Measurements from ENCODE around the gene CDH4. TPM values are rescaled to one million over a fixed set of nuclear protein-coding genes. Genes with fewer than 3 reads are reported as not detected.

CDH4 gene
- total RNA-seq, 1 experiment from 2014 or later, result not detected

DNA sequence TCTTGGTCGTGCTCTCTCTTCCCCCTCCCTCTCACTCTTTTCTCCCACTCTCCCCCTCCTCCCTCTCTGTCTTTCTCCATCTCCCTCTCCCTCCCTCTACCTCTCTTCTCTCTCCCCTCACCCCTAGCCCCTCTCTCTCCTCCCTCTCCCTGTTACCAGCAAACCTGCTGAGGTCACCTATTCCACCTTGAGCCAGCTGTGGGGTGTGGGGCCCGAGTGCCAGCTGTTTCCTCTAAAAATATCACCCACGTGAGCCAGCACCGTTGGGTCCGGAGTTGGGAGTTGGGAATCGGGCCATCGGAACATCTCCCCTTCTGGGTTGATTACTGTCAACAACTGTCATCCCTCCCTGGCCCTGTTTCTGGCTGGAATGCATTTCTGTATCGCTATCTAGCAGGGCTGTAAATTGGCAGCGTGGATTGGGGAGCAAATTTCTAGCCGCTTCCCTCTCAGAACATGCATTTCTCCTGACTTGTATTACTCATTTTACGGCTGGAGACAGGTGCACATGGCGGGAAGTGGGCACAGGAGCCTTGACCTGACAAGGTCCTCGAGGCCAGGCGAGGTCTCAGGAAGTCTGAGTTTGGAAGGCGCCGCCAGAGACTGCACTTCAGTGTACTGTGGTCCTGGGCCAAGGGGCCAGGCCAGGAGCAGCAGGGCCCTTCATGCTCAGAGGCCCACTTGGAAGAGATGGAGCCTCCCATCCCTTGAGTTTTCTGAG, 165.3 kb downstream of the CDH4 start:
- H3K4me1 ChIP-seq, result no peaks in the 10 kb centered on the region
- no peak overlapping the region for H3K27ac Mint-ChIP-seq (ENCODE audit: unreplicated experiment)
- intact Hi-C loops (cut with micrococcal nuclease; ENCODE audit: unreplicated experiment), result no loop called here
- TF ChIP-seq, protein P1, sequence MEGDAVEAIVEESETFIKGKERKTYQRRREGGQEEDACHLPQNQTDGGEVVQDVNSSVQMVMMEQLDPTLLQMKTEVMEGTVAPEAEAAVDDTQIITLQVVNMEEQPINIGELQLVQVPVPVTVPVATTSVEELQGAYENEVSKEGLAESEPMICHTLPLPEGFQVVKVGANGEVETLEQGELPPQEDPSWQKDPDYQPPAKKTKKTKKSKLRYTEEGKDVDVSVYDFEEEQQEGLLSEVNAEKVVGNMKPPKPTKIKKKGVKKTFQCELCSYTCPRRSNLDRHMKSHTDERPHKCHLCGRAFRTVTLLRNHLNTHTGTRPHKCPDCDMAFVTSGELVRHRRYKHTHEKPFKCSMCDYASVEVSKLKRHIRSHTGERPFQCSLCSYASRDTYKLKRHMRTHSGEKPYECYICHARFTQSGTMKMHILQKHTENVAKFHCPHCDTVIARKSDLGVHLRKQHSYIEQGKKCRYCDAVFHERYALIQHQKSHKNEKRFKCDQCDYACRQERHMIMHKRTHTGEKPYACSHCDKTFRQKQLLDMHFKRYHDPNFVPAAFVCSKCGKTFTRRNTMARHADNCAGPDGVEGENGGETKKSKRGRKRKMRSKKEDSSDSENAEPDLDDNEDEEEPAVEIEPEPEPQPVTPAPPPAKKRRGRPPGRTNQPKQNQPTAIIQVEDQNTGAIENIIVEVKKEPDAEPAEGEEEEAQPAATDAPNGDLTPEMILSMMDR (IDR thresholded peaks at IDR 0.05; ENCODE audit: insufficient read depth in 1 of 2, low read depth in 1 of 2, low read length in 1 of 2, severe bottlenecking in 1 of 2, unreplicated experiment in 1 of 2), result no peak
- H3K27me3 Mint-ChIP-seq (ENCODE audit: insufficient read depth, unreplicated experiment), result peaks cover 17% of the 10 kb centered on the region
- no TSS peak for BruUV-seq (replicated peaks)
- no peaks in the 10 kb centered on the region for H3K4me1 Mint-ChIP-seq (ENCODE audit: low read depth, unreplicated experiment)
- no peak overlapping the region for H3K4me3 ChIP-seq (ENCODE audit: low read depth, low read length)
- no peaks in the 10 kb centered on the region for H3K36me3 ChIP-seq (ENCODE audit: control insufficient read depth, insufficient read depth, low read length)
- H3K27me3 ChIP-seq (replicated peaks; ENCODE audit: control insufficient read depth, insufficient read depth, low read length), result no peaks in the 10 kb centered on the region
- H3K9me3 Mint-ChIP-seq (ENCODE audit: unreplicated experiment), result no peaks in the 10 kb centered on the region
- no peak overlapping the region for H3K4me3 Mint-ChIP-seq (ENCODE audit: unreplicated experiment)
- no peak for DNase-seq
- H3K36me3 Mint-ChIP-seq (ENCODE audit: insufficient read depth, unreplicated experiment), result no peaks in the 10 kb centered on the region
- POLR2A ChIA-PET, result no interaction called here
- peaks cover 6% of the 10 kb centered on the region; the same call in 1 of the 2 replicates for H3K9me3 ChIP-seq
- CTCF ChIA-PET, result no interaction called here

DNA sequence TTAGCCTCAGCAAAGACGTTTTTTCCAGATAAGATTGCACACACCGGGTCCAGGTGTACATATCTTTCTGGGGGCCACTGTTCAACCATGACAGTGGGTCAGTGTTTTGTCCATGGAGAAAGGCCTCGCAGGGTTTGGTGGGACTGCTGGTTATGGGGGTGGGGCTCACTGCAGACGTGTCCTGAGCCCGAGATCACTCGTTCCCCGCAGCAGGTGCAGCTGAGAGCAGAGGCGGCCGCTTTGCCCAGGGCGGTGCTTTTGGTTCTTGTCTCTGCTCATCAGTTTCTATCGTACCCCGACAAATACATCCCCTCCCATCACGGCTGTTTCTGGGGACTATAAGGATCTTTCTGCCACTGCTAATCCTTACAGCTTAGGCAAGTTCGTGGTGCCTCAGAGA, 166.9 kb downstream of the CDH4 start:
- no TSS peak for BruUV-seq (replicated peaks)
- TF ChIP-seq, protein P1 (IDR thresholded peaks at IDR 0.05; ENCODE audit: insufficient read depth in 1 of 2, low read depth in 1 of 2, low read length in 1 of 2, severe bottlenecking in 1 of 2, unreplicated experiment in 1 of 2), result no peak
- Histone ChIP-seq H3K36me3 (ENCODE audit: control insufficient read depth, insufficient read depth, low read length) (no peaks in the 10 kb centered on the region), H3K27me3 (replicated peaks; ENCODE audit: control insufficient read depth, insufficient read depth, low read length) (no peaks in the 10 kb centered on the region; the same call in 1 of the 2 replicates), H3K4me1 (no peaks in the 10 kb centered on the region), H3K9me3 (peaks cover 11% of the 10 kb centered on the region), H3K4me3 (ENCODE audit: low read depth, low read length) (no peak overlapping the region)
- Mint-ChIP-seq H3K27ac (ENCODE audit: unreplicated experiment) (no peak overlapping the region), H3K27me3 (ENCODE audit: insufficient read depth, unreplicated experiment) (peaks cover 17% of the 10 kb centered on the region), H3K4me3 (ENCODE audit: unreplicated experiment) (no peak overlapping the region), H3K36me3 (ENCODE audit: insufficient read depth, unreplicated experiment) (no peaks in the 10 kb centered on the region), H3K9me3 (ENCODE audit: unreplicated experiment) (no peaks in the 10 kb centered on the region), H3K4me1 (ENCODE audit: low read depth, unreplicated experiment) (no peaks in the 10 kb centered on the region)
- no peak for DNase-seq
- ChIA-PET CTCF (no interaction called here), POLR2A (no interaction called here)
- intact Hi-C loops (cut with micrococcal nuclease; ENCODE audit: unreplicated experiment), result no loop called here

DNA sequence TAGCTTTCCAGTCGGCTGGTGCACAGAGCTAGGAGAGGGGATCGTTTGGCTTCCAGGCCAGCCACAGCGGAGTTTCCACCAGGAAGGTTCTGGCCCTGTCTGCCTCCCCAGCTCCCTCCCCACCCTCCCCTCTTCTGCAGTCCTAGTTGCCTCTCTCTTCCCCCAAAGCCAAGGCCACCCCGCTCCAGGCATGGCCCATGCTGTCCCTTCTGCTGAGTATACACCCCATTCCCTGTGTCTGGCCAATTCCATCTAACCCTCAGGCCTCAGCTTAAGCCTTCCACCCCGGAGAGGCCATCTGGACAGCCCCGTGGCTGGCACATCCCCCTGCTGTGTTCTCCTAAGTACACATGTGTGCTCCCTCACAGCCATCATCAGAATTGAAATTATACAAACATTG, 167.4 kb downstream of the CDH4 start:
- Histone ChIP-seq H3K36me3 (ENCODE audit: control insufficient read depth, insufficient read depth, low read length) (no peaks in the 10 kb centered on the region), H3K27me3 (replicated peaks; ENCODE audit: control insufficient read depth, insufficient read depth, low read length) (no peaks in the 10 kb centered on the region; the same call in 1 of the 2 replicates), H3K4me1 (no peaks in the 10 kb centered on the region), H3K9me3 (peaks cover 15% of the 10 kb centered on the region), H3K4me3 (ENCODE audit: low read depth, low read length) (no peak overlapping the region)
- Mint-ChIP-seq H3K36me3 (ENCODE audit: insufficient read depth, unreplicated experiment) (no peaks in the 10 kb centered on the region), H3K4me1 (ENCODE audit: low read depth, unreplicated experiment) (no peaks in the 10 kb centered on the region), H3K27ac (ENCODE audit: unreplicated experiment) (no peak overlapping the region), H3K27me3 (ENCODE audit: insufficient read depth, unreplicated experiment) (peaks cover 17% of the 10 kb centered on the region), H3K4me3 (ENCODE audit: unreplicated experiment) (no peak overlapping the region), H3K9me3 (ENCODE audit: unreplicated experiment) (no peaks in the 10 kb centered on the region)
- TF ChIP-seq, protein P1 (IDR thresholded peaks at IDR 0.05; ENCODE audit: insufficient read depth in 1 of 2, low read depth in 1 of 2, low read length in 1 of 2, severe bottlenecking in 1 of 2, unreplicated experiment in 1 of 2), result no peak
- POLR2A ChIA-PET, result no interaction called here
- no peak for DNase-seq
- CTCF ChIA-PET, result no interaction called here
- intact Hi-C loops (cut with micrococcal nuclease; ENCODE audit: unreplicated experiment), result no loop called here
- BruUV-seq (replicated peaks), result no TSS peak
